ENCODE measurements around the gene LOXL3.

- no peak for TF ChIP-seq POLR2A (IDR thresholded peaks at IDR 0.05)
- TF ChIP-seq CTCF (IDR thresholded peaks at IDR 0.05) = no peak
Measured at GRCh38 chr2:74535440-74535965, 18.2 kb downstream of the LOXL3 start.

Data from adrenal gland (tissue), 5 donors.